ENCODE data around the gene INPP5A.

DNA sequence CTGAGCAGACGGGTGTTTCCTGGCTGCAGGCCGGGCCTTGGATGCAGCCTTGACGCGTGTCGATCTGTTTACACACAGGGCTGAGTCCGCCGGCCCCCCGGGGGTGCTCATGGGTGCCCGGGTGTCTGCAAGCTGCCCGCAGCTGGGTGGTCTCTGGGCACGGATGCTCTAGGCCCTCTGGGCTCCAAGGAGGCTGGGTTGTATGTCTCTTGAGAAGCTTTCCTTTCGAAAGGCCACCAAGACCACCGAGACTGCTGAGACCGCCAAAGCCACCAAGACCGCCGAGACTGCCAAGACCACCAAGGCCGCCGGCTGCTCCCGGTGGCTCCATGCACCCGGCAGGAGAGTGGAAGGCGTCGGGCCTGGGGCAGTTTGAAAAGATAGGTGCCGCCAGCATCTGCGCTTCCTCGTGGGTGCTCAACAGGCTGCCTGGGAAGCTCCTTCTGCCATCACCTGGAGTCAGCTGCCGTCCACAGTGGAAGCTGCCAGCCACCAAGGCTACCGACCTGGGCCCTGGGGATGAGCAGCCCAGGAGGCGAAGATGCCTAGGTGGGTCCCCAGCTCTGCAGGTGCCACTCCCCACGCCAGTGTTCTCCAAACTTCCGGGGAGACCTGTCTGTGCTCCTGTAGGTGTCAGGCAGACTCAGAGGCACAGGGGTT lies 121.1 kb downstream of the INPP5A start:
- no peak for TF ChIP-seq SUZ12 (IDR thresholded peaks at IDR 0.05; ENCODE audit: extremely low read depth, insufficient read depth, insufficient read length)
- TF ChIP-seq YY1 (IDR thresholded peaks at IDR 0.05; ENCODE audit: insufficient read depth, insufficient read length): no peak
